HG03342 (cell line): Measurements from ENCODE around the gene KIAA0930.

Experiments used
- ATAC-seq: cut with Tn5 transposase; IDR thresholded peaks from one replicate; pipeline ENCODE4 v1.9.1; 2021; ENCODE audit warnings: mild to moderate bottlenecking, moderate library complexity; ENCODE audit not compliant: unreplicated experiment

Gene KIAA0930

DNA sequence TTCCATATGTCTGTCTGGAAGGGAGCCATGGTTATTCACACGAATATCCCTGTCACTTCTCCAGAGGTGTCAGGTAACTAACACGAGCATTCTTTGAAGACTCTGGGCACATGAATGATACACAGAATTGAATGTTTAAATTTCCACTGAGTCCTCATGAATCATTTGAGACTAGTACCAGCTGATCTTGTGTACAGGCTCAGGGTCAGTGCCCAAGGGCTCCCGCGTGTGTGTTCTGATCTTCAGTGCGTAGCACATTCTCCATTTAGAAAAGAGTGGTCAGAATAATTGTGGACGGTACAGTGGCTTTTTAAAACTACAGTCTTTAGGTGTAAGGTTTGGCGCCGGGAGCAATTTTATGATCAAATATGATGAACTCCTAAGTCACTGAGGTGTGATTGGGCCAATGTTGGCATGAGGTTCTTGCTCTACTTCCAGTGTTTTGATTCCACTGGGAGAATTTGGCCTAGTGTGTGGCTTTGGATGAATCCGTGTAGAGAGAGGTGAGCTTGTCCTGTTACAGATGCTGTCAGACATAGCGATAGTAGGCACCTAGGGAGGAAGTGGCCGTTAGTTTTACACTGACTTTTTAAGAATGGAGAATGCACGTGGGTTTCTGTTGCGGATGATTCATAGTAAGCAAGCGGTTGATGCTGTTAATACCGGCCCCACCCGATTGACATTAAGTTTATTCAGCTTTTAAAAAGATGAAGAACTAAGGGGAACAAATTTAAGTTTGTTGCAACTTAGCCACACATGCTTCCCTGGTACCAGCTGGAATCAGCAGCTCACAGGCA, 54.8 kb downstream of the KIAA0930 start:
- ATAC-seq: no peak

DNA sequence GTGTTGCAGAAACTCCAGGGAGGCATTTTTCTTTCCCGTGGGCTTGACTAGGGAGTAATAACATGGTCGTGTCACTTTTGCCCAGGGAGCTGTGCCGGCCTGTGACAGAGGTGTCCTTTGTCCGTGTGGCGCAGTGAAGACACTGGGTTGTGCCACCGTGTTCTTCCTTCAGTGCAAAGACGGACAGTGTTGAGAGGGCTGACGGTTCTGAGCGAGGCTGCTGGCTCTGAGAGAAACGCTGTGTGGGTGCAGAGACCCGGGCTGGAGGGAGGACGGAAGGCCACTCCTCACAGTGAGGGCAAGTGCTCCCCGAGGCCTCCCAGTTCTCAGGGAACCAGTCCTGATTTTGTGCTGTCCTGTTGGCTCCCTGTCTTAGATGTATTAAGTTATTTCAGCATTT, 56.7 kb downstream of the KIAA0930 start:
- ATAC-seq: no peak

DNA sequence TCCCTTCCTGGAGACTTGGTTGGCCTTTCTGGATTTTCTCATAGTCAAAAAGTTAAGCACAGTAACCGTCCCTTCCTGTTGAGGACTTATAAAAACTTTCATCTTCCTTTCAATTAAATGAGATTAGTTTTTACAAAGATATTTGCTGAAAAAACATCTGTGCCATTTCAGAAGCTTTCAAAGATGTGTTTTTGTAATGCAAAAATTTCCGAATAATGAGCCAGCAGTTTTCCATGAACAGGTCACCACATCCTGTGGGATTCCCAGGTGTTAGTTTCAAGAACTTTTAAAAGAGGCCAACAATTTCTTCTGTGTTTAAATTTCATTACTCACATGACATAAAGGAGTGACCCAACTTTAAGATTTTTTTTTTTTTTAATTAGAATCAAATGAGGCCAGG, 58.9 kb downstream of the KIAA0930 start:
- ATAC-seq: no peak

DNA sequence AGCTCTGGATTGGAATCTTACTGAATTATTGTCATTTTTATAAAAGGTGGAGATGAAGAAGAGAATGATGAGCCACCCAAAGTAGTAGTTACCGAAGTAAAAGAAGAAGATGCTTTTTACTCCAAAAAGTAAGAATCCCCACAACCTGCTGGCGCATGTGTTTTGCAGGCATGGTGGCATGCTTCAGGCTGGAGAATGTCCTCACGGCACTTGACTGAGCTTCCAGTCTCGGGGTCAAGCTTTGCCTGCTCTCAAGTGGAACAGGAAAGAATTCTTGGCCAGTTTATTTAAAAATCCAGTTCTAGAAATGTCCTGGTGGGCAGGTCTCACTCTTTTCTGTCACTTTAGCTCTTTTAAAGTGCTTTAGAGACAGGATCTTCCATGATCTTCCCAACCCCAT, 59.5 kb downstream of the KIAA0930 start:
- no peak for ATAC-seq

DNA sequence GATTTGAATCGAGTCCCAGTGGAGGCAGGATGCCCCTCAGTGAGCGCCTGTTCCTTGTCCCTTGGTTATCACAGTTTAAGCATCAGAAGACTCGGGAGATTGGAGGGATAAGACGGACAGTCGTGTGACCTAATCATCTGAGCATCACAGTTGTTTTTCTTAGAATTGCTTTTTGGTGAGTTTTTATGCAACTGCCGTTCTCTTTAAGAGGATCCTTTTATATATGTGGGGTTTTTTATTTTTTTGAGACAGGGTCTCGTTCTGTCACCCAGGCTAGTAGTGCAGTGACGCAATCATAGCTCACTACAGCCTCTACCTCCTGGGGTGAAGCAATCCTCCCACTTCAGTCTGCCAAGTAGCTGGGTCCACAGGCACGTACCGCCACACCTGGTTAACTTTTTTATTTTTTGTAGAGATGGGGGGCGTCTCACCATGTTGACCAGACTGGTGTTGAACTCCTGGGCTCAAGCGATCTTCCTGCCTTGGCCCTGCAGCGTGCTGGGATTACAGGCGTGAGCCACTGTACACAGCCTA, 60.5 kb downstream of the KIAA0930 start:
- no peak for ATAC-seq

DNA sequence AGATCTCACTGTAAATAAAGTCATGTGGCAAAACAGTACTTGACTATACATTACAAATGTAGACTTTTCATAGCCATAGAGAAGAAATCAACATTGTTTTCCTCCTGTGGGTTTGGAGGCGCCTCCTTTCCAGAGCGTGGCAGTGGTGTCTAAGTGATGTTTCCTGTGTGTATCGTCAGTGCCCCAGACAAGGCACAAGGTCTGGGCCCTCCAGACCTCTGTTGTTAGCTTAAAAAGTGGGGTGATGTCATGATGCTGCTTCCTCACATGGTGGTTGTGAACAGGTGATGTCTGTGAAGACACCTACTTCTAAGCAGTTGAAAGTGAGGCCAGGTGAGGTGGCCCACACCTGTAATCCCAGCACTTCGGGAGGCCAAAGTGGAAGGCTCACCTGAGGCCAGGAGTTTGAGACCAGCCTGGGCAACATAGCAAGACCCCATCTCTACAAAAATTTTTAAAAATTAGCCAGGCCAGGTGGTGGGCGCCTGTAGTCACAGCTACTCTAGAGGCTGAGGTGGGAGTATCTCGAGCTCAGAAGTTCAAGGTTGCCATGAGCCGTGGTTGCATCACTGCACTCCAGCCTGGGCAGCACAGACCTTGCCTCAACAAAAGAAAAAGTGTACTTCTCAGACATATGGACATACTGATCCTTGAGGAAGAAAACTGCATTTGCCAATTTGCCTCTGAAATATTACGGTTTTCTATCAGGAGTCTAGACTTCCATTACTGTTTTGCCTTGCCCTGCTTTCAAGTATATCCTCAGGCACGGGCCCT, 61.2 kb downstream of the KIAA0930 start:
- ATAC-seq: no peak

DNA sequence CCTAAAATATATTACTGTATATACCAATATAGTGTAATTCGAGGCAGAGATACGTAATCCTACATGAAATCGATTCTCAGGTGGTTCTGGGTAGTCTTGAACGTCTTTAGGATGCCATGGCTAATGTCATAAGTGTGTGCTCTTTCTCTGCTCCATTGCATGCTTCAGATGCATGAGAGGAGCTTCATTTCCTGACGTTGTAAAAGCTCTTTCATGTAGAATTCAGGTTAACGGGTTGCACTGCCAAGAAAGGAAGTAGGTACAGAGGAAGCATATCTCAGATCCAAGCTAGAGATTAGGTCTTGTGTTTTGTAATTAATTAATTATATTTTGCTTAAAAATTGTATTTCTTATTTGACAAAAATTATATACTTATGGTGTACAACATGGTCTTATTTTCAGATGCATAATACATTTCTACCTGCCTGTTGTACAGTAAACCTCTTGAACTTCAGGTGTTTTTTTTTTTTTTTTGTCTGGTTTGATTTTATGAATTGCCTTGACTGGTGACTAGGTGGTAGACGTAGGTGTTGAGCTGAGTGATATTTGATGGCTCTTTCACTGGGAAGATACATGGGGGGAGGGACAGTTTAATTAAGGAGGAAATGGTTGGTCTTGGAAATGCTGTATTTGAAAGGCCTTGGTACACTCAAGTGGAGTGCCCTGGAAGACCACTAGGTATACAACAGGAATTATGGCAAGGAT, 67.7 kb downstream of the KIAA0930 start:
- ATAC-seq: no peak

DNA sequence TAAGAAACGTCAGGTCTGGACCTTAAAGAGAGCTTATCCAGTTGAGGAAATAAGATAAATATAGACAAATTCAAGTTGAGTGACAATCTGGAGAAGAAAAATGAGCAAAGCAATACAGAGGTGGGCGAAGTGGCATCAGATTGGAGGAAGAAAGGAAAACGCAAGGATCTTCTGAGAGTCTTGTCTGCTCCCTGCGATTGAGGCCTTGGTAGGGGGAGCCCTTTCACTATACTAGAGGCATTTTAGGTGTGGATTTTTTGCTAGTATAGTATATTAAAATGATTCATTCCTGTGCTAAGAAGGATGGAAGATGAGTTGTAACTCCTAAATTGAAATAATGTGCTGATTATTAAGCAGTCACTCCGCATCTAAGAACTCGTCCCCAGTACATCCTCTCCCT, 68.9 kb downstream of the KIAA0930 start:
- no peak for ATAC-seq

DNA sequence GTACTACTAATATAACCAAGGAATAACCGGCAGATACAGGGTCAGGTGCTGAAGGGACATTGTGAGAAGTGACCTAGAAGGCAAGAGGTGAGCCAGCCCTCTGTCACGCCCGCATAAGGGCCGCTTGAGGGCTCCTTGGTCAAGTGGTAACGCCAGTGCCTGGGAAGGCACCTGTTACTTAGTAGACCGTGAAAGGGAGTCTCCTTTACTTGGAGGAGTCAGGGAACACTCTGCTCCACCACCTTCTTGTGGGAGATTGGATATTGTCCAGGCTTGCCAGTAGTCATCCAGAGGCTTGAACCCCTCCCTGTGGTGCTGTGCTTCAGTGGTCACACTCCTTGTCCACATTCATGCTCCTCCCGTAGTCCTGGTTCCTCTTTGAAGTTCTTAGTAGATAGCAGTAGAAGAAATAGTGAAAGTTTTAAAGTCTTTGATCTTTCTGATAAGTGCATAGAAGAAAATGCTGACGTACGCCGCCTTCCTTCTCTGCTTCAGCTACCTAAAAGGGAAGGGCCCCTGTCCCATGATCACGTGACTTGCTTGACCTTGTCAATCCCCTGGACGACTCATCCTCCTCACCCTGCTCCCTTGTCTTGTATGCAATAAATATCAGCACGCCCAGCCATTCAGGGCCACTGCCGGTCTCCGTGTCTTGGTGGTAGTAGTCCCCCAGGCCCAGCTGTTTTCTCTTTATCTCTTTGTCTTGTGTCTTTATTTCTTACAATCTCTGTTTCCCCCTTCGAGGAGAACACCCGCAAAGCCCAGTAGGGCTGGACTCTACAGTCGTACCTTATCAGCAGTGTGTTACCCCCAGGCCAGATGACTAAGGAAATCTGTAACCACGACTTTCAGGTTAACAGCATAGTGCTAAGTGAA, 70.9 kb downstream of the KIAA0930 start:
- no peak for ATAC-seq

DNA sequence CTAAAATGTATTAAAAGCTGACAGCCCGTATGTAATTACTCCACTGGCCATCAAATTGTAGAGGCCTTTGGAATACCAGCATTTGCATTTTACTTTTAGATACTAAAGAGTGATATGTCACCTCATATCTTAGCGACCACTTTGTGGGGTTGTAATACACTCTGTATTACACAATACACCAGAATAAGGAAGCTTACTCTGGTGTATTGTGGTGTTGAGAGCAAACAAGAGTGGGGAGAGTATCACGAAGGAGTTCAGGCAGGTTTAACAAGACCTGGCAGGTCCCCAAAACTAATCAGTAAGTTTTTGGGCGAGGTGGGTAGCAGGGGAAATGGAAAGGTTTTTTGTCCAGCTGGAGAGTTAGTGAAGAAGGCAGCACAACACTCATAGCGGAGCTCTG, 73.8 kb downstream of the KIAA0930 start:
- ATAC-seq: no peak

DNA sequence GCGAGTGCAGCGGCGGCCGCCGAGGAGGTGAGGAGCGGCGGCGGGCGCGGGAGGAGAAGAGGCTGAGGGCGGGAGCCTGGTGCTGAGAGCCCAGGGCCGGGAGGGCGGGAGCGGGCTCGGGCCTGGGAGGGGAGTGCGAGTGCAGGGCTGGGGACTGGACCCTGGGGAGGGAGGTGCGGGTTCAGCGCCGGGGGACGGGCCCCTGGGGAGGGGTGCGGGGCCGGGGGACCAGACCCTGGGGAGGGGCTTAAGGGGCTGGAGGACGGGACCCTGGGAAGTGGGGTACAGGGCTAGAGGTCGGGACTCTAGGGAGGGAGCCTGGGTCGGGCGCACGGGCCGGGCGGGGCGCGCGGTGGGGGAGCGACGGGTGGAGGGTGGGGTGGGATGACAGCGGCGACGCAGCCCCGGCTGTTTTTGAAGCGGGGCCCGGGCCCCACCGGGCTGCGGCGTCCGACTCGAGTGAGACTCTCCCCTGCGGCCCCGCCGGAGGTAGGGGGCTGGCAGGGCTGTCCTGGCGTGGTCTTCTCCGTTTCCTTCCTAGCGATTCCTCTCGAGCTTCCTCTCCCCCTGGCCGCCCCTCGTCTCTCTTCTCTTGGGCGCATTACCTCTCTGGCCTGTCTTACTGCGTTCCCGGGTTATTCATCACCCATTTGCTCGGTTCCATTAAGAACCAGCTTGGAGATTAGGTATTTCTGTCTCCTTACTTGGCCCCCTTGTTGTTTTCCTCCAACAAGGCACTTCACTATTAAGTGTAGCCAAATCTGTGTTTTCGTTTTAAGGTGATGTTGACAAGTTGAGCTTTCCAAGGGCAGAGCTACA, 76.2 kb downstream of the KIAA0930 start:
- peak; percentile 21 for ATAC-seq

DNA sequence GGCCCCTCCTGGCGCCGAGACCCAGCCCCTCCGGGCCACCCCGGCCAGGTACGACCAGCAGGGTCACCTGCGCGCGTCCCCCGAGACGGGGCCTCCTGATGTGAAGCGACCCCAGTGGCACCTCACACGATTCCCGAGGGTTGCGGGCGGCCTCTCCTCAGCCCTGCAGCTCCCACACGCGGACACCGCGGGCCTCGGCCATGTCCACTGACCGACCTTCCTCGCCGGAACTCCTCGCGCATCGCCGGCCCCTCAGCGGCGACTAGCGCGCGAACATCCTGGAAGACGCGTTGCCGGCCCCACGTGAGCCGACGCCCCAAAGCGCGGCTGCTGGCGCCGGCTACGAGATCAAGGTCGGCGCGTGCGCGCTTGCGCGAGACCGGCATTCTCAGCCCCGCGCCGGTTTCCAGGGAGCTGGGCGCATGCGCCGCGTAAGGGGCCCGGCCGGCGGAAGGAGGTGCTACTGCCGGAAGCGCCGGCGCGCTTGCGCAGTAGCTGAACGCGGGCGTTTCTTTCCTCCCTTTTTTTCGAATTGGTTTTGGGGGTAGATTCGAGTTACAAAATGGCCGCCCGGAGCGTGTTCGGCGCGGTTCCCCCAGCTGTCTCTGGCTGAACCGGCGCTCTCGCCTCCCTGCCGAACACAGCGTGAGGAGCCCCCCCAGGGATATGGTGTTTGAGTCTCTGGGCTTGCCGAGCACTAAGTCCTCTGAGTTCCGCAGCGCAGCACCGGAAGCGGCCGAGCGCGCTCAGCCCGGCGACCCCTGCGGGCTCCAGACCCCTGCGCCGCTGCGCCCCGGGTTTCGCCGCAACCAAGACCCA, 77.0 kb downstream of the KIAA0930 start, which contains the start of gene NUP50:
NUP50 (plus strand) TSS at position 475 of the 819 bp plus-strand sequence. CDS start 4,253 bp downstream, outside the sequence.
- ATAC-seq: peak; percentile 77

DNA sequence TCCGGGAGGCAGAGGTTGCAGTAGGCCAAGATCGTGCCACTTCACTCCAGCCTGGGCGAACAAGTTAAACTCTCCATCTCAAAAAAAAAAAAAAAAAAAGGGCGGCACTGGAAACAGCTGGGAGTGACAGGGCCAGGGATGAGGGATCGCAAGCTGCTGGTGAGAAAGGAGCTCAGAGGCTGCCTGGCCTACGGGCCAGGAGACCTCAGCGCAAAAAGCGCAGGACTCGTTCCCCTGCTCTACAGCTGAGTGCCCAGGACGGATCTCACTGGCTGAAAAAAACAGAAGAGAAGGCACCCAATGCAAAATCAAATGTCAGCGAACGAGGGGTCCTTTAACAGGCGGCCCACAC, 77.6 kb downstream of the KIAA0930 start:
- no peak for ATAC-seq

DNA sequence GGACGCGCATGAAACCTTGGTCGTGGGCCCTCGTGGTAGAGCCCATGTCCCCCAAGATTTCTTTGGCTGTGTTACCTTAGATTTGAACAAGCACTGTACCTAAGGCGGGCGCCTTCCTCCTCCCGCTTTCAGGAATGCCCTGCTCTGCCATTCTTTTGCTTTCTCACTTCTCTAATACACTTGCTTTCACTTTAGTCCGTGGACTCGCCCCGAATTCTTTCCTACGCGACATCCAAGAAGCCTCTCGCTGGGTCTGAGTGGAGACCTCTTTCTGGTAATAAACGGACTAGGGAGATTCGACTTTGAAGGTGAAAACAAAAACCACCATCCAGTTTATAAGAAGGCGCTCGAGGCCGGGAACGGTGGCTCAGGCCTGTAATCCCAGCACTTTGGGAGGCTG, 78.2 kb downstream of the KIAA0930 start:
- ATAC-seq: no peak

DNA sequence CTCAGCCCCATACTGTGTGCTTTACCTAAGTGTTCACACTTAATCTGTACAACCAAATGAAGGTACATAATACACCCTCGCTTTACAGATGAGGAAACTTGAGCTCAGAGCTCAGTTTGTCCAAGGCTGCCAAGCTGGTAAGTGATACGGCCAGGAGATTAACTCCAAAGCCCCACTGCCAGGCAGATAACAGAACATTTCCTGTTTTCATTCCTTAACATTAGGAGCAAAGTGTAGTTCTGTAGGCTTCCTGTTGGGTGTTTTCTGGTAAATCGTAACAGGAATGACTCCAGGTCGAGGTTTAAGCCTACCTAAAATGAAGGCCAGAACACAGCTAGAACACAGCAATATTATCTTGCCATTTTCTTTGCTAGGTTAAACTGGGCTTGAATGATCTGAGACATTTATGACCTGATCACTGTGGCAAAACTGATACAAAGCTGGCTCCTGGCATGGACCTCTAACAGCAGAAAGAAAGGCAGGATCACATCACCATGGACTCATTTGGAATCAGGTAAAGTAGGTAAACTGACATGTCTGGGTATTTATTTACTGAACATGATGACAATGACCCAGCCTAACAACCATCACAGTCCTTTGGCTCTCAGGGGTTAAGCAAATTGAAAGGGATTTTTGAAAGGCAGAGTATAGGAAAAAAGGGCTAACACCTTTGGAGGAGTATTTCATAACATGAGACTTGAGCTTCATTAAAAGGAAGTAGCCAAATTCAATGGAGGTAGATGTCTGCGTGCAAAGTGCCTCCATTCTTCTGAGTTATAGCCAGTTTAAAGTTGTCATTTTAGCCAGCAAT, 80.8 kb downstream of the KIAA0930 start:
- ATAC-seq: no peak

DNA sequence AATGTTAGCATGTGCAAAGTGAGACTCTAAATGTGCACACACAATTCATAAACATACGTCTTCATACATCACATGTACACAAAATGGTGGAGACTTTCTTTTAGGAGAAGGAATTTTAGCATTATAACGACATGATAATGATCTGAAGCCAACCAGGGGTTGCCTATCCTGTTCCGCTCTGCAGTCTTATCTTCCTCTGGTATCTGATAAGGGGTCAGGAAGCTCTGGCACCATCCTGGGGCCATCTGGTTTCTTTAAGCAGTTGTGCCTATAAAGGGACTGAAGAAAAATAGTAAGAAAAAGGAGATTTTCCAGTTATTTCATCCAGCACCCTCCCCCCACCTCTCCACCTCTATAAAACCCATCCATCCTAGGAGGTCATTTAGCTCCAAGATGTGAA, 82.8 kb downstream of the KIAA0930 start:
- ATAC-seq: no peak

DNA sequence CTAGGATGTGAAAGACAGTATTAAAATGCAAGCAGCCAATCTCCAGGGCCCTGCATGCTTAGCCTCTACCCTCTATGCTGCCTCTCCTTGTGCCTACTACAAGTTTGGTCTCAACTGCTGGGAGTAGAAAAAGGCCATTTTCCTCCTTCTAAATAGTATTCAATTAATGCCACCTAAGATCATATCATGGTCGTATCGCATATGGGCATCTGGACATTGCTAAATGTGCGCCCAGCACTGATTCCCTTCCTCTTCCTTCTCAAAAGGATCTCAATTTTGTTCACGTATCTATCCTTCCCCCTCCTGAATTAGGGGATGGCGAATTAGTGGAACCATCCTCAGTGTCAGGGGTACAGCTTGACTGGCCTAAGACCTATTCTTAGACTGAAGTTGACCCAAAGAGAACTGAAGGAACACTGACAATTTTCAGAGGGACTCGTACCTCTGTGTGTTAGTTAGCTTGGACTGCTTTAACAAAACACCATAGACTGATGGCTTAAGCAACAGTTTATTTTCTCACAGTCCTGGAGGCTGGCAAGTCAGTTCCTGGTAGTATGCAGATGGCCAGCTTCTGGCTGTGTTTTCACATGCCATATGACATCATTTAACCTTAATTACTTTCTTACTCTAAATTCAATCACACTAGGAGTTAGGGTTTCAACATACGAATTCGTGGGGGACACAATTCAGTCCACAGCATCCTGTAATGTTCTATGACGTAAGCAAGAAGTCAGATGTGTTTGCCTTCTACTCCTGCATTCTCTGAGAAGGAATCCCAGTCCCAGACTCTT, 85.4 kb downstream of the KIAA0930 start:
- ATAC-seq: no peak
